ENCODE data around the gene PDZRN3.

DNA sequence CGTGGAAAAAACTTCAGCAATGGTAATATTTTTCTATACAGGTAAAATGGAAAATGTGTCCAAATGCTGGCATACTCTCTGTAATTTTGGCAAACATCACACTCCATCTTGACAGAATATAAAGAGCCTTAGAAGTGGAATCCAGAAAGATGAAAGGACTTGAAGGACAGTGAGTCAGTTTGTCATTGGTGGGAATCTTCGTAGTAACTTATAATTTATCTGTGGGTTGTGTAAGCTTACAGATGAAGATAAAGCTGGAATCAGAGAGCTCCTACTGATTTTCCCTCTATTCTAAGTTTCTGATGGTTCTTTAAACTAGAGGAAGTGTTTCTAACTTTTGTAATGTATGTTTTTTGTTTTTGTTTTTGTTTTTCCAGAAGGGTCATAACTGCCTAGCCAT lies 8.7 kb upstream of the PDZRN3 start:
- TF ChIP-seq, protein P1, sequence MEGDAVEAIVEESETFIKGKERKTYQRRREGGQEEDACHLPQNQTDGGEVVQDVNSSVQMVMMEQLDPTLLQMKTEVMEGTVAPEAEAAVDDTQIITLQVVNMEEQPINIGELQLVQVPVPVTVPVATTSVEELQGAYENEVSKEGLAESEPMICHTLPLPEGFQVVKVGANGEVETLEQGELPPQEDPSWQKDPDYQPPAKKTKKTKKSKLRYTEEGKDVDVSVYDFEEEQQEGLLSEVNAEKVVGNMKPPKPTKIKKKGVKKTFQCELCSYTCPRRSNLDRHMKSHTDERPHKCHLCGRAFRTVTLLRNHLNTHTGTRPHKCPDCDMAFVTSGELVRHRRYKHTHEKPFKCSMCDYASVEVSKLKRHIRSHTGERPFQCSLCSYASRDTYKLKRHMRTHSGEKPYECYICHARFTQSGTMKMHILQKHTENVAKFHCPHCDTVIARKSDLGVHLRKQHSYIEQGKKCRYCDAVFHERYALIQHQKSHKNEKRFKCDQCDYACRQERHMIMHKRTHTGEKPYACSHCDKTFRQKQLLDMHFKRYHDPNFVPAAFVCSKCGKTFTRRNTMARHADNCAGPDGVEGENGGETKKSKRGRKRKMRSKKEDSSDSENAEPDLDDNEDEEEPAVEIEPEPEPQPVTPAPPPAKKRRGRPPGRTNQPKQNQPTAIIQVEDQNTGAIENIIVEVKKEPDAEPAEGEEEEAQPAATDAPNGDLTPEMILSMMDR (IDR thresholded peaks at IDR 0.05), result no peak
- TF ChIP-seq, protein P2, sequence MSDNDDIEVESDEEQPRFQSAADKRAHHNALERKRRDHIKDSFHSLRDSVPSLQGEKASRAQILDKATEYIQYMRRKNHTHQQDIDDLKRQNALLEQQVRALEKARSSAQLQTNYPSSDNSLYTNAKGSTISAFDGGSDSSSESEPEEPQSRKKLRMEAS (IDR thresholded peaks at IDR 0.05), result no peak
- TF ChIP-seq SMC3 (IDR thresholded peaks at IDR 0.05) (no peak), MAZ (IDR thresholded peaks at IDR 0.05; ENCODE audit: borderline replicate concordance, low read depth, low read length) (no peak), PHF8 (IDR thresholded peaks at IDR 0.05; ENCODE audit: borderline replicate concordance, low read depth) (no peak)
- TF ChIP-seq, protein P3, sequence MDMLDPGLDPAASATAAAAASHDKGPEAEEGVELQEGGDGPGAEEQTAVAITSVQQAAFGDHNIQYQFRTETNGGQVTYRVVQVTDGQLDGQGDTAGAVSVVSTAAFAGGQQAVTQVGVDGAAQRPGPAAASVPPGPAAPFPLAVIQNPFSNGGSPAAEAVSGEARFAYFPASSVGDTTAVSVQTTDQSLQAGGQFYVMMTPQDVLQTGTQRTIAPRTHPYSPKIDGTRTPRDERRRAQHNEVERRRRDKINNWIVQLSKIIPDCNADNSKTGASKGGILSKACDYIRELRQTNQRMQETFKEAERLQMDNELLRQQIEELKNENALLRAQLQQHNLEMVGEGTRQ (IDR thresholded peaks at IDR 0.05), result no peak
